HL-60 (cell line): ENCODE data around the gene GDPD1.
"Not testable (repeated sequence)": the region's sequence is repeated elsewhere in the genome, so short reads cannot be mapped to it uniquely, and the experiment has no call there.

Experiments
- CTCF ChIP-seq: IDR thresholded peaks from one replicate; pipeline ENCODE4 v1.5.1; 2011; ENCODE audit warnings: low read length, control low read depth, inconsistent platforms; ENCODE audit not compliant: insufficient read depth
- POLR2AphosphoS5 ChIP-seq: IDR thresholded peaks from 2 replicates; pipeline ENCODE4 v1.6.1; 2012; ENCODE audit warnings: low read depth
- REST ChIP-seq: IDR thresholded peaks from 2 replicates; pipeline ENCODE4 v1.6.1; 2012; ENCODE audit warnings: low read depth; ENCODE audit not compliant: insufficient replicate concordance
- SPI1 ChIP-seq: IDR thresholded peaks from 2 replicates; pipeline ENCODE4 v1.6.1; 2012; ENCODE audit warnings: low read depth, mild to moderate bottlenecking, borderline replicate concordance

- not testable (repeated sequence) for TF ChIP-seq POLR2AphosphoS5, REST, CTCF, SPI1
These were observed 91.2 kb downstream of the GDPD1 start for GRCh38 chr17:59311521-59311920.
